Measurements from ENCODE around the gene RPL35A. TPM values are rescaled to one million over a fixed set of nuclear protein-coding genes. Genes with fewer than 3 reads are reported as not detected.
"Not testable (repeated sequence)": the region's sequence is repeated elsewhere in the genome, so short reads cannot be mapped to it uniquely, and the experiment has no call there.

RPL35A gene
- total RNA-seq: 403 and 714 TPM in 2 replicates

GRCh38 chr3:197949778-197950676 lies at the start of gene RPL35A:
Gene RPL35A, plus strand, starts transcription at chr3:197950190. Its CDS starts 778 bp downstream, at chr3:197950968.
- DNase-seq (ENCODE audit: extremely low read depth, low read depth, low spot score): peak; percentile 98

GRCh38 chr3:197901626-197902025 lies 48.4 kb upstream of the RPL35A start:
- no peak for DNase-seq (ENCODE audit: extremely low read depth, low read depth, low spot score)

GRCh38 chr3:197906023-197906849 lies 43.8 kb upstream of the RPL35A start:
- DNase-seq (ENCODE audit: extremely low read depth, low read depth, low spot score): peak; percentile 51

GRCh38 chr3:197906850-197907187 lies 43.2 kb upstream of the RPL35A start:
- DNase-seq (ENCODE audit: extremely low read depth, low read depth, low spot score): no peak

- no peak for DNase-seq (ENCODE audit: extremely low read depth, low read depth, low spot score)
Observed at GRCh38 chr3:197907196-197907595, 42.8 kb upstream of the RPL35A start.

- not testable (repeated sequence) for DNase-seq (ENCODE audit: extremely low read depth, low read depth, low spot score)
Observed at GRCh38 chr3:197908550-197908949, 41.4 kb upstream of the RPL35A start.

- DNase-seq (ENCODE audit: extremely low read depth, low read depth, low spot score): no peak
Observed at GRCh38 chr3:197908957-197909701, 40.9 kb upstream of the RPL35A start.

GRCh38 chr3:197912741-197913476 lies 37.1 kb upstream of the RPL35A start:
- DNase-seq (ENCODE audit: extremely low read depth, low read depth, low spot score): no peak

- DNase-seq (ENCODE audit: extremely low read depth, low read depth, low spot score): no peak
Observed at GRCh38 chr3:197913641-197914380, 36.2 kb upstream of the RPL35A start.

GRCh38 chr3:197921429-197922275 lies 28.3 kb upstream of the RPL35A start:
- not testable (repeated sequence) for DNase-seq (ENCODE audit: extremely low read depth, low read depth, low spot score)

- no peak for DNase-seq (ENCODE audit: extremely low read depth, low read depth, low spot score)
Observed at GRCh38 chr3:197926418-197926817, 23.6 kb upstream of the RPL35A start.

GRCh38 chr3:197927578-197927977 lies 22.4 kb upstream of the RPL35A start:
- DNase-seq (ENCODE audit: extremely low read depth, low read depth, low spot score): not testable (repeated sequence)

- DNase-seq (ENCODE audit: extremely low read depth, low read depth, low spot score): no peak
Observed at GRCh38 chr3:197936819-197937384, 13.1 kb upstream of the RPL35A start.

- no peak for DNase-seq (ENCODE audit: extremely low read depth, low read depth, low spot score)
Observed at GRCh38 chr3:197940745-197941384, 9.1 kb upstream of the RPL35A start.

- no peak for DNase-seq (ENCODE audit: extremely low read depth, low read depth, low spot score)
Observed at GRCh38 chr3:197942956-197943556, 6.9 kb upstream of the RPL35A start.

GRCh38 chr3:197949191-197949777 lies 706 bp upstream of the RPL35A start:
- no peak for DNase-seq (ENCODE audit: extremely low read depth, low read depth, low spot score)

GRCh38 chr3:197950677-197951061 lies 679 bp downstream of the RPL35A start:
- no peak for DNase-seq (ENCODE audit: extremely low read depth, low read depth, low spot score)

Measured in glomerular endothelial cell (primary cell).